Measurements from ENCODE around the gene KCTD6. TPM values are rescaled to one million over a fixed set of nuclear protein-coding genes. Genes with fewer than 3 reads are reported as not detected.
A peak's percentile ranks its signal among the peaks of the same experiment; 100 is the strongest.

Gene KCTD6
- total RNA-seq, 1 donor from 2014 or later = 39.6 TPM

- H3K27ac ChIP-seq = no peak overlapping the region
Observed at GRCh38 chr3:58470363-58471024, 21.4 kb upstream of the KCTD6 start.

GRCh38 chr3:58471025-58471887 lies 20.6 kb upstream of the KCTD6 start:
- Histone ChIP-seq H2AFZ (replicated peaks) (no peak overlapping the region), H3K27me3 (no peaks in the 10 kb centered on the region), H3K4me1 (peaks cover 17% of the 10 kb centered on the region), H3K36me3 (no peaks in the 10 kb centered on the region), H3K27ac (no peak overlapping the region), H3K79me2 (ENCODE audit: low read depth) (no peaks in the 10 kb centered on the region), H4K20me1 (ENCODE audit: low read depth) (no peaks in the 10 kb centered on the region), H3K4me2 (peak overlapping the region; percentile 42), H3K9ac (no peak overlapping the region), H3K9me3 (ENCODE audit: low read depth) (no peaks in the 10 kb centered on the region), H3F3A (ENCODE audit: low read depth) (peaks cover 11% of the 10 kb centered on the region), H3K4me3 (no peak overlapping the region)
- H3K9me3 Mint-ChIP-seq = no peaks in the 10 kb centered on the region
- no peaks in the 10 kb centered on the region for H3K36me3 Mint-ChIP-seq
- H3K4me3 Mint-ChIP-seq = peak overlapping the region; percentile 50
- DNase-seq (ENCODE audit: low spot score) = peak; percentile 31
- H3K27ac Mint-ChIP-seq = peak overlapping the region; percentile 99
- peaks cover 5% of the 10 kb centered on the region for H3K27me3 Mint-ChIP-seq (ENCODE audit: insufficient read depth, low read depth)
- TF ChIP-seq, protein P1, sequence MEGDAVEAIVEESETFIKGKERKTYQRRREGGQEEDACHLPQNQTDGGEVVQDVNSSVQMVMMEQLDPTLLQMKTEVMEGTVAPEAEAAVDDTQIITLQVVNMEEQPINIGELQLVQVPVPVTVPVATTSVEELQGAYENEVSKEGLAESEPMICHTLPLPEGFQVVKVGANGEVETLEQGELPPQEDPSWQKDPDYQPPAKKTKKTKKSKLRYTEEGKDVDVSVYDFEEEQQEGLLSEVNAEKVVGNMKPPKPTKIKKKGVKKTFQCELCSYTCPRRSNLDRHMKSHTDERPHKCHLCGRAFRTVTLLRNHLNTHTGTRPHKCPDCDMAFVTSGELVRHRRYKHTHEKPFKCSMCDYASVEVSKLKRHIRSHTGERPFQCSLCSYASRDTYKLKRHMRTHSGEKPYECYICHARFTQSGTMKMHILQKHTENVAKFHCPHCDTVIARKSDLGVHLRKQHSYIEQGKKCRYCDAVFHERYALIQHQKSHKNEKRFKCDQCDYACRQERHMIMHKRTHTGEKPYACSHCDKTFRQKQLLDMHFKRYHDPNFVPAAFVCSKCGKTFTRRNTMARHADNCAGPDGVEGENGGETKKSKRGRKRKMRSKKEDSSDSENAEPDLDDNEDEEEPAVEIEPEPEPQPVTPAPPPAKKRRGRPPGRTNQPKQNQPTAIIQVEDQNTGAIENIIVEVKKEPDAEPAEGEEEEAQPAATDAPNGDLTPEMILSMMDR (IDR thresholded peaks at IDR 0.05) = no peak
- TF ChIP-seq EZH2 (IDR thresholded peaks at IDR 0.05) (no peak), EZH2phosphoT487 (IDR thresholded peaks at IDR 0.05) (no peak)
- peaks cover 49% of the 10 kb centered on the region for H3K4me1 Mint-ChIP-seq

More at GRCh38 chr3:58470363-58471024, 21.4 kb upstream of the KCTD6 start:
- TF ChIP-seq, protein P1 (IDR thresholded peaks at IDR 0.05) = no peak
- TF ChIP-seq EZH2 (IDR thresholded peaks at IDR 0.05) (no peak), EZH2phosphoT487 (IDR thresholded peaks at IDR 0.05) (no peak)
- Histone ChIP-seq H3K79me2 (ENCODE audit: low read depth) (no peaks in the 10 kb centered on the region), H3K4me1 (peaks cover 17% of the 10 kb centered on the region), H3K9me3 (ENCODE audit: low read depth) (no peaks in the 10 kb centered on the region), H3K36me3 (no peaks in the 10 kb centered on the region), H3K9ac (no peak overlapping the region), H3F3A (ENCODE audit: low read depth) (peaks cover 11% of the 10 kb centered on the region), H3K27me3 (no peaks in the 10 kb centered on the region), H2AFZ (replicated peaks) (no peak overlapping the region), H3K4me3 (no peak overlapping the region), H4K20me1 (ENCODE audit: low read depth) (no peaks in the 10 kb centered on the region), H3K4me2 (peak overlapping the region; percentile 42)
- H3K9me3 Mint-ChIP-seq = no peaks in the 10 kb centered on the region
- DNase-seq (ENCODE audit: low spot score) = peak; percentile 44
- peak overlapping the region; percentile 99 for H3K27ac Mint-ChIP-seq
- peaks cover 5% of the 10 kb centered on the region for H3K27me3 Mint-ChIP-seq (ENCODE audit: insufficient read depth, low read depth)
- H3K4me3 Mint-ChIP-seq = peak overlapping the region; percentile 50
- no peaks in the 10 kb centered on the region for H3K36me3 Mint-ChIP-seq
- H3K4me1 Mint-ChIP-seq = peaks cover 49% of the 10 kb centered on the region

- no peaks in the 10 kb centered on the region for H4K20me1 ChIP-seq (ENCODE audit: low read depth)
- no peaks in the 10 kb centered on the region for H3K79me2 ChIP-seq (ENCODE audit: low read depth)
- H3K36me3 Mint-ChIP-seq = no peaks in the 10 kb centered on the region
- H3K27me3 ChIP-seq = no peaks in the 10 kb centered on the region
- no peak for TF ChIP-seq EZH2 (IDR thresholded peaks at IDR 0.05)
- no peak for TF ChIP-seq EZH2phosphoT487 (IDR thresholded peaks at IDR 0.05)
- TF ChIP-seq, protein P1 (IDR thresholded peaks at IDR 0.05) = no peak
- no peak overlapping the region for H3K27ac ChIP-seq
- peak overlapping the region; percentile 40 for H3K27ac Mint-ChIP-seq
- no peaks in the 10 kb centered on the region for H3K36me3 ChIP-seq
- H2AFZ ChIP-seq (replicated peaks) = no peak overlapping the region
- H3K4me3 Mint-ChIP-seq = no peak overlapping the region
- H3K27me3 Mint-ChIP-seq (ENCODE audit: insufficient read depth, low read depth) = peaks cover 3% of the 10 kb centered on the region
- no peak for DNase-seq (ENCODE audit: low spot score)
- no peaks in the 10 kb centered on the region for H3K9me3 ChIP-seq (ENCODE audit: low read depth)
- H3K4me1 Mint-ChIP-seq = peaks cover 49% of the 10 kb centered on the region
- peaks cover 17% of the 10 kb centered on the region for H3K4me1 ChIP-seq
- H3F3A ChIP-seq (ENCODE audit: low read depth) = peaks cover 11% of the 10 kb centered on the region
- peaks cover 4% of the 10 kb centered on the region for H3K9me3 Mint-ChIP-seq
- H3K4me2 ChIP-seq = no peak overlapping the region
- no peak overlapping the region for H3K4me3 ChIP-seq
- H3K9ac ChIP-seq = no peak overlapping the region
Observed at GRCh38 chr3:58473275-58473674, 18.6 kb upstream of the KCTD6 start.

Data from neural progenitor cell (in vitro differentiated cells).